ENCODE data around the gene TMEM242.

Gene TMEM242

DNA sequence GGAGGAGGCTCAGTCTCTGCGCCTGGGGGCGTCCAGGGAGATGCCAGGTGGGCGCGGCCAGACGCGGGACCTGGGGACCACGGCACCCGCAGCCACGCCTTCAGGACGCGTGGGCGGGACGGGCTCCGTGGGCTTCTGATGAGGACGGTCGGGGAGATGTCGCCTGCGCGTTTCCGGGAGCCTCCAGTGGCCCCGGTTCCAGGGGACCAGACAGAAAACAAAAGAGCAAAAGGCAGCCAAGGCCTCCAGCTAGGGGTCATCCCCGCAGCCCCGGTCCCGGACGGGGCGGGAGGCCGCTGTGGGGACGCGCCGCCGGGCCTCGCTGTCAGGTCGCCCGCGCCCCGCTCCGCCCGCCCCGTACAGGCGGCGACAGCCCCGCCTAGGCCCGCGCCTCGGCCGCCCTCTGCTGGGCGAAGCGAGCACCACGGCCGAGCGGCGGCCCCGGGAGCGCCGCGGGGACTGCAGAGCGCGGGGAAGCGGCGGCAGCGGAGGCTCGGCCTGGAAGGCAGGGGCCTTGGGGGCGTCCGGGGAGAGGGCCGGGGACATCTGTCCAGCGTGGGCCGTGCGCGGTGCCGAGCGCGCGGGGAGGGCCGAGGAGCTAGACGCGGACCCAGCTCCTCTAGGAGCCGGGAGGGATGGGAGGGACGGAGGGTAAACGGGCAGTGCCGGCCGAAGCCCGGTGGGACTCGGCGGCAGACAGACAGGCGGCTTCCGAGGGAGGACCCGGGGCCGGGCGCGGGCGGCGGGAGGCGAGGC, 48.7 kb downstream of the TMEM242 start (continued):
- no peak for TF ChIP-seq TCF7L2 (IDR thresholded peaks at IDR 0.05; ENCODE audit: borderline replicate concordance, low read depth, low read length)
- no peak for TF ChIP-seq ZNF560 (tag by site-specific recombination; IDR thresholded peaks at IDR 0.05; ENCODE audit: borderline replicate concordance)
- no peak for TF ChIP-seq ZNF19 (tag by site-specific recombination; IDR thresholded peaks at IDR 0.05; ENCODE audit: low read depth)
- no peak for TF ChIP-seq ZFP41 (tag by site-specific recombination; IDR thresholded peaks at IDR 0.05; ENCODE audit: borderline replicate concordance)
- TF ChIP-seq ZNF555 (tag by site-specific recombination; conservative IDR thresholded peaks at IDR 0.05), result no peak
- 0 out of 2 replicates have a peak, but pooled peaks have one; percentile 16 for TF ChIP-seq ZNF324 (tag by site-specific recombination; IDR thresholded peaks at IDR 0.05)
- TF ChIP-seq ZNF354C (tag by site-specific recombination; IDR thresholded peaks at IDR 0.05; ENCODE audit: borderline replicate concordance, low read depth), result no peak
- no peak for TF ChIP-seq GLI2 (tag by site-specific recombination; IDR thresholded peaks at IDR 0.05; ENCODE audit: borderline replicate concordance, low read depth)
- TF ChIP-seq, protein P1, sequence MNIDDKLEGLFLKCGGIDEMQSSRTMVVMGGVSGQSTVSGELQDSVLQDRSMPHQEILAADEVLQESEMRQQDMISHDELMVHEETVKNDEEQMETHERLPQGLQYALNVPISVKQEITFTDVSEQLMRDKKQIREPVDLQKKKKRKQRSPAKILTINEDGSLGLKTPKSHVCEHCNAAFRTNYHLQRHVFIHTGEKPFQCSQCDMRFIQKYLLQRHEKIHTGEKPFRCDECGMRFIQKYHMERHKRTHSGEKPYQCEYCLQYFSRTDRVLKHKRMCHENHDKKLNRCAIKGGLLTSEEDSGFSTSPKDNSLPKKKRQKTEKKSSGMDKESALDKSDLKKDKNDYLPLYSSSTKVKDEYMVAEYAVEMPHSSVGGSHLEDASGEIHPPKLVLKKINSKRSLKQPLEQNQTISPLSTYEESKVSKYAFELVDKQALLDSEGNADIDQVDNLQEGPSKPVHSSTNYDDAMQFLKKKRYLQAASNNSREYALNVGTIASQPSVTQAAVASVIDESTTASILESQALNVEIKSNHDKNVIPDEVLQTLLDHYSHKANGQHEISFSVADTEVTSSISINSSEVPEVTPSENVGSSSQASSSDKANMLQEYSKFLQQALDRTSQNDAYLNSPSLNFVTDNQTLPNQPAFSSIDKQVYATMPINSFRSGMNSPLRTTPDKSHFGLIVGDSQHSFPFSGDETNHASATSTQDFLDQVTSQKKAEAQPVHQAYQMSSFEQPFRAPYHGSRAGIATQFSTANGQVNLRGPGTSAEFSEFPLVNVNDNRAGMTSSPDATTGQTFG (tag by site-specific recombination; IDR thresholded peaks at IDR 0.05; ENCODE audit: borderline replicate concordance), result no peak
- TF ChIP-seq, protein P2, sequence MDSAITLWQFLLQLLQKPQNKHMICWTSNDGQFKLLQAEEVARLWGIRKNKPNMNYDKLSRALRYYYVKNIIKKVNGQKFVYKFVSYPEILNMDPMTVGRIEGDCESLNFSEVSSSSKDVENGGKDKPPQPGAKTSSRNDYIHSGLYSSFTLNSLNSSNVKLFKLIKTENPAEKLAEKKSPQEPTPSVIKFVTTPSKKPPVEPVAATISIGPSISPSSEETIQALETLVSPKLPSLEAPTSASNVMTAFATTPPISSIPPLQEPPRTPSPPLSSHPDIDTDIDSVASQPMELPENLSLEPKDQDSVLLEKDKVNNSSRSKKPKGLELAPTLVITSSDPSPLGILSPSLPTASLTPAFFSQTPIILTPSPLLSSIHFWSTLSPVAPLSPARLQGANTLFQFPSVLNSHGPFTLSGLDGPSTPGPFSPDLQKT (IDR thresholded peaks at IDR 0.05; ENCODE audit: borderline replicate concordance, low read depth, low read length), result no peak
- no peak for TF ChIP-seq ZNF157 (tag by site-specific recombination; IDR thresholded peaks at IDR 0.05)
- TF ChIP-seq MEIS1 (CRISPR knock-in tag; IDR thresholded peaks at IDR 0.05; ENCODE audit: borderline replicate concordance), result 0 out of 2 replicates have a peak, but pooled peaks have one; percentile 17
- TF ChIP-seq, protein P3, sequence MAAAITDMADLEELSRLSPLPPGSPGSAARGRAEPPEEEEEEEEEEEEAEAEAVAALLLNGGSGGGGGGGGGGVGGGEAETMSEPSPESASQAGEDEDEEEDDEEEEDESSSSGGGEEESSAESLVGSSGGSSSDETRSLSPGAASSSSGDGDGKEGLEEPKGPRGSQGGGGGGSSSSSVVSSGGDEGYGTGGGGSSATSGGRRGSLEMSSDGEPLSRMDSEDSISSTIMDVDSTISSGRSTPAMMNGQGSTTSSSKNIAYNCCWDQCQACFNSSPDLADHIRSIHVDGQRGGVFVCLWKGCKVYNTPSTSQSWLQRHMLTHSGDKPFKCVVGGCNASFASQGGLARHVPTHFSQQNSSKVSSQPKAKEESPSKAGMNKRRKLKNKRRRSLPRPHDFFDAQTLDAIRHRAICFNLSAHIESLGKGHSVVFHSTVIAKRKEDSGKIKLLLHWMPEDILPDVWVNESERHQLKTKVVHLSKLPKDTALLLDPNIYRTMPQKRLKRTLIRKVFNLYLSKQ (tag by site-specific recombination; IDR thresholded peaks at IDR 0.05; ENCODE audit: borderline replicate concordance), result no peak
- peak; percentile 20; the same call in 1 of the 2 replicates for TF ChIP-seq TRIM28 (IDR thresholded peaks at IDR 0.05; ENCODE audit: borderline replicate concordance, low read length)
- no peak for TF ChIP-seq BCL11A (tag by site-specific recombination; IDR thresholded peaks at IDR 0.05; ENCODE audit: low read depth)
- no peak for TF ChIP-seq ZNF221 (tag by site-specific recombination; IDR thresholded peaks at IDR 0.05; ENCODE audit: borderline replicate concordance)
- TF ChIP-seq, protein P4, sequence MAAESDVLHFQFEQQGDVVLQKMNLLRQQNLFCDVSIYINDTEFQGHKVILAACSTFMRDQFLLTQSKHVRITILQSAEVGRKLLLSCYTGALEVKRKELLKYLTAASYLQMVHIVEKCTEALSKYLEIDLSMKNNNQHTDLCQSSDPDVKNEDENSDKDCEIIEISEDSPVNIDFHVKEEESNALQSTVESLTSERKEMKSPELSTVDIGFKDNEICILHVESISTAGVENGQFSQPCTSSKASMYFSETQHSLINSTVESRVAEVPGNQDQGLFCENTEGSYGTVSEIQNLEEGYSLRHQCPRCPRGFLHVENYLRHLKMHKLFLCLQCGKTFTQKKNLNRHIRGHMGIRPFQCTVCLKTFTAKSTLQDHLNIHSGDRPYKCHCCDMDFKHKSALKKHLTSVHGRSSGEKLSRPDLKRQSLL (tag by site-specific recombination; IDR thresholded peaks at IDR 0.05), result no peak
- TF ChIP-seq, protein P5, sequence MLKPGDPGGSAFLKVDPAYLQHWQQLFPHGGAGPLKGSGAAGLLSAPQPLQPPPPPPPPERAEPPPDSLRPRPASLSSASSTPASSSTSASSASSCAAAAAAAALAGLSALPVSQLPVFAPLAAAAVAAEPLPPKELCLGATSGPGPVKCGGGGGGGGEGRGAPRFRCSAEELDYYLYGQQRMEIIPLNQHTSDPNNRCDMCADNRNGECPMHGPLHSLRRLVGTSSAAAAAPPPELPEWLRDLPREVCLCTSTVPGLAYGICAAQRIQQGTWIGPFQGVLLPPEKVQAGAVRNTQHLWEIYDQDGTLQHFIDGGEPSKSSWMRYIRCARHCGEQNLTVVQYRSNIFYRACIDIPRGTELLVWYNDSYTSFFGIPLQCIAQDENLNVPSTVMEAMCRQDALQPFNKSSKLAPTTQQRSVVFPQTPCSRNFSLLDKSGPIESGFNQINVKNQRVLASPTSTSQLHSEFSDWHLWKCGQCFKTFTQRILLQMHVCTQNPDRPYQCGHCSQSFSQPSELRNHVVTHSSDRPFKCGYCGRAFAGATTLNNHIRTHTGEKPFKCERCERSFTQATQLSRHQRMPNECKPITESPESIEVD (tag by site-specific recombination; IDR thresholded peaks at IDR 0.05), result no peak
- no peak for TF ChIP-seq ZFP3 (tag by site-specific recombination; IDR thresholded peaks at IDR 0.05; ENCODE audit: low read depth)
- no peak; the same call in 1 of the 2 replicates for TF ChIP-seq ZNF837 (tag by site-specific recombination; IDR thresholded peaks at IDR 0.05)
- no peak for TF ChIP-seq ZNF707 (tag by site-specific recombination; IDR thresholded peaks at IDR 0.05)
- TF ChIP-seq ZNF548 (tag by site-specific recombination; IDR thresholded peaks at IDR 0.05), result no peak
- TF ChIP-seq PRDM1 (tag by site-specific recombination; IDR thresholded peaks at IDR 0.05), result no peak
- no peak for TF ChIP-seq ZNF132 (tag by site-specific recombination; IDR thresholded peaks at IDR 0.05; ENCODE audit: borderline replicate concordance)
- TF ChIP-seq MZF1 (tag by site-specific recombination; IDR thresholded peaks at IDR 0.05; ENCODE audit: borderline replicate concordance), result no peak
- TF ChIP-seq ZNF544 (tag by site-specific recombination; IDR thresholded peaks at IDR 0.05), result no peak
- TF ChIP-seq ZNF747 (tag by site-specific recombination; IDR thresholded peaks at IDR 0.05), result no peak
- TF ChIP-seq ZNF24 (tag by site-specific recombination; IDR thresholded peaks at IDR 0.05), result no peak
